K562 (cell line): ENCODE results near the gene SLC7A9. TPM values are rescaled to one million over a fixed set of nuclear protein-coding genes. Genes with fewer than 3 reads are reported as not detected.

Source experiments
- E2F6 ChIP-seq, 2 experiments: IDR thresholded peaks; 2 replicates each; pipeline ENCODE4 v1.6.1; 2011; ENCODE audit warnings: borderline replicate concordance in 1 of 2, control low read depth in 1 of 2, low read depth in 1 of 2, low read length in 1 of 2, mild to moderate bottlenecking in 1 of 2, mixed read lengths in 1 of 2, moderate library complexity in 1 of 2; ENCODE audit not compliant: insufficient read depth in 1 of 2, insufficient read length in 1 of 2, poor library complexity in 1 of 2, severe bottlenecking in 1 of 2; ENCODE audit errors: extremely low read depth in 1 of 2
- EP300 ChIP-seq: IDR thresholded peaks from 2 replicates; pipeline ENCODE4 v1.6.1; 2012; ENCODE audit warnings: low read length, improper control_type of control experiment
- ZNF318 ChIP-seq, 2 experiments: fragments of 450-650 bp; IDR thresholded peaks; 2 replicates each; pipeline ENCODE4 v1.6.1; 2016; ENCODE audit warnings: mild to moderate bottlenecking in 2 of 2, borderline replicate concordance in 1 of 2, low read depth in 1 of 2, moderate library complexity in 1 of 2
- polyA plus RNA-seq, 8 experiments: library from polyadenylated mRNA; depleted of rRNA in 4 of 8; stranded (reverse) in 5 of 8; unstranded in 3 of 8; fragments of >200 nt; fragmentation: Nextera tagmentation in 2 of 8; fragmentation: Illumina TruSeq in 1 of 8; extraction: Ambion mirVana in 2 of 8; extraction: Trizol in 1 of 8; gene quantifications; 2 replicates each; pipeline versions ENCODE4 v1.2.1 to v1.2.3, GENCODE V29; 2011 to 2014; ENCODE audit warnings: inconsistent platforms in 1 of 8, missing spikeins in 1 of 8
- total RNA-seq, 7 experiments: library from RNA; depleted of rRNA in 6 of 7; stranded (reverse); fragments of >200 nt in 6 of 7; fragmentation: Illumina TruSeq in 2 of 7; extraction: Trizol in 2 of 7; gene quantifications; 2 replicates each; pipeline versions ENCODE4 v1.2.1 to v1.2.3, GENCODE V29; 2011 to 2021; ENCODE audit warnings: low replicate concordance in 1 of 7

Gene SLC7A9
- total and polyA plus RNA-seq, 9 of the 15 experiments (the other 6 are each of a cell fraction or from before 2014, with no cell fraction given): not detected

- TF ChIP-seq ZNF318 (IDR thresholded peaks at IDR 0.05; ENCODE audit: borderline replicate concordance in 1 of 2, low read depth in 1 of 2): peak in 1 of 2 experiments; percentile 53; a peak in 1 of 4 replicates
- TF ChIP-seq EP300: peak; percentile 89
- no peak for TF ChIP-seq E2F6 (IDR thresholded peaks at IDR 0.05; ENCODE audit: borderline replicate concordance in 1 of 2, extremely low read depth in 1 of 2, insufficient read depth in 1 of 2, insufficient read length in 1 of 2, low read depth in 1 of 2, low read length in 1 of 2, poor library complexity in 1 of 2, severe bottlenecking in 1 of 2)
These were observed 39.7 kb upstream of the SLC7A9 start (continued) for GRCh38 chr19:32909257-32909656.
